ENCODE results near the gene LDHB.
A peak's percentile ranks its signal among the peaks of the same experiment; 100 is the strongest.
"Not testable (repeated sequence)": the region's sequence is repeated elsewhere in the genome, so short reads cannot be mapped to it uniquely, and the experiment has no call there.

Gene LDHB

GRCh38 chr12:21657326-21658077 is at the start of gene LDHB:
LDHB (minus strand) TSS chr12:21657842; CDS start chr12:21654671, 3,171 bp downstream.
- DNase-seq (ENCODE audit: low read depth in 2 of 2) = peak; percentile 79 to 88

- no peak for DNase-seq (ENCODE audit: low read depth in 2 of 2)
Observed at GRCh38 chr12:21704847-21705246, 47.2 kb upstream of the LDHB start.

GRCh38 chr12:21699851-21700250 is 42.2 kb upstream of the LDHB start:
- DNase-seq (ENCODE audit: low read depth in 2 of 2) = no peak

GRCh38 chr12:21697904-21698630 is 40.4 kb upstream of the LDHB start:
- DNase-seq (ENCODE audit: low read depth in 2 of 2) = no peak

- no peak for DNase-seq (ENCODE audit: low read depth in 2 of 2)
Observed at GRCh38 chr12:21696625-21697024, 39.0 kb upstream of the LDHB start.

GRCh38 chr12:21695986-21696385 is 38.3 kb upstream of the LDHB start:
- no peak for DNase-seq (ENCODE audit: low read depth in 2 of 2)

- no peak for DNase-seq (ENCODE audit: low read depth in 2 of 2)
Observed at GRCh38 chr12:21694660-21695059, 37.0 kb upstream of the LDHB start.

- no peak for DNase-seq (ENCODE audit: low read depth in 2 of 2)
Observed at GRCh38 chr12:21691515-21691914, 33.9 kb upstream of the LDHB start.

- no peak for DNase-seq (ENCODE audit: low read depth in 2 of 2)
Observed at GRCh38 chr12:21690704-21691368, 33.2 kb upstream of the LDHB start.

- DNase-seq (ENCODE audit: low read depth in 2 of 2) = no peak
Observed at GRCh38 chr12:21683115-21683514, 25.5 kb upstream of the LDHB start.

GRCh38 chr12:21678959-21679358 is 21.3 kb upstream of the LDHB start:
- no peak for DNase-seq (ENCODE audit: low read depth in 2 of 2)

- no peak for DNase-seq (ENCODE audit: low read depth in 2 of 2)
Observed at GRCh38 chr12:21677622-21678277, 20.1 kb upstream of the LDHB start.

- no peak for DNase-seq (ENCODE audit: low read depth in 2 of 2)
Observed at GRCh38 chr12:21677204-21677603, 19.6 kb upstream of the LDHB start.

GRCh38 chr12:21676776-21677175 is 19.1 kb upstream of the LDHB start:
- DNase-seq (ENCODE audit: low read depth in 2 of 2) = no peak

GRCh38 chr12:21675641-21676040 is 18.0 kb upstream of the LDHB start:
- no peak for DNase-seq (ENCODE audit: low read depth in 2 of 2)

- DNase-seq (ENCODE audit: low read depth in 2 of 2) = no peak
Observed at GRCh38 chr12:21675096-21675495, 17.5 kb upstream of the LDHB start.

- not testable (repeated sequence) for DNase-seq (ENCODE audit: low read depth in 2 of 2)
Observed at GRCh38 chr12:21673830-21674552, 16.3 kb upstream of the LDHB start.

- DNase-seq (ENCODE audit: low read depth in 2 of 2) = no peak
Observed at GRCh38 chr12:21672146-21672545, 14.5 kb upstream of the LDHB start.

GRCh38 chr12:21666722-21667121 is 9.1 kb upstream of the LDHB start:
- no peak for DNase-seq (ENCODE audit: low read depth in 2 of 2)

GRCh38 chr12:21665816-21666215 is 8.2 kb upstream of the LDHB start:
- no peak for DNase-seq (ENCODE audit: low read depth in 2 of 2)

- DNase-seq (ENCODE audit: low read depth in 2 of 2) = no peak
Observed at GRCh38 chr12:21662122-21662792, 4.6 kb upstream of the LDHB start.

Measured in stimulated activated CD8-positive, alpha-beta memory T cell treated with anti-CD3 and anti-CD28 coated beads, Interleukin-2, amount 100 ng/mL, for 1 hour (primary cell).